HG03196 (cell line): ENCODE results near the gene TCHH.
"Not testable (repeated sequence)": the region's sequence is repeated elsewhere in the genome, so short reads cannot be mapped to it uniquely, and the experiment has no call there.

ENCODE experiments used
- ATAC-seq: cut with Tn5 transposase; IDR thresholded peaks from one replicate; pipeline ENCODE4 v1.9.1; 2021; ENCODE audit not compliant: unreplicated experiment

The TCHH gene

GRCh38 chr1:152111515-152111968, 3.7 kb downstream of the TCHH start:
- ATAC-seq, result no peak

GRCh38 chr1:152110860-152111514, 4.3 kb downstream of the TCHH start:
- no peak for ATAC-seq

- no peak for ATAC-seq
These were observed 4.8 kb downstream of the TCHH start for GRCh38 chr1:152110365-152110859.

GRCh38 chr1:152109998-152110294, 5.3 kb downstream of the TCHH start:
- no peak for ATAC-seq

- no peak for ATAC-seq
These were observed 5.8 kb downstream of the TCHH start for GRCh38 chr1:152109231-152109997.

GRCh38 chr1:152108882-152109222, 6.4 kb downstream of the TCHH start:
- no peak for ATAC-seq

GRCh38 chr1:152107984-152108881, 7.0 kb downstream of the TCHH start:
- ATAC-seq, result no peak

- no peak for ATAC-seq
These were observed 7.9 kb downstream of the TCHH start for GRCh38 chr1:152107031-152107983.

GRCh38 chr1:152104854-152105253, 10.4 kb downstream of the TCHH start:
- ATAC-seq, result no peak

- ATAC-seq, result no peak
These were observed 18.3 kb downstream of the TCHH start for GRCh38 chr1:152096931-152097330.

GRCh38 chr1:152089014-152089674, 26.1 kb downstream of the TCHH start, which contains the start of gene TCHHL1:
Gene TCHHL1, minus strand, starts transcription at chr1:152089064. Its CDS starts 921 bp downstream, at chr1:152088143.
- ATAC-seq, result no peak

- ATAC-seq, result no peak
These were observed 28.5 kb downstream of the TCHH start for GRCh38 chr1:152086760-152087159.

- ATAC-seq, result no peak
These were observed 30.4 kb downstream of the TCHH start for GRCh38 chr1:152084853-152085252.

- ATAC-seq, result not testable (repeated sequence)
These were observed 34.2 kb downstream of the TCHH start for GRCh38 chr1:152081026-152081425.

- ATAC-seq, result not testable (repeated sequence)
These were observed 34.8 kb downstream of the TCHH start for GRCh38 chr1:152080494-152080893.

- no peak for ATAC-seq
These were observed 36.3 kb downstream of the TCHH start for GRCh38 chr1:152078831-152079441.

- ATAC-seq, result no peak
These were observed 42.9 kb downstream of the TCHH start for GRCh38 chr1:152072311-152072710.

GRCh38 chr1:152071123-152071522, 44.1 kb downstream of the TCHH start:
- ATAC-seq, result no peak

GRCh38 chr1:152067929-152068328, 47.3 kb downstream of the TCHH start:
- ATAC-seq, result no peak
